GM18520 (cell line): Measurements from ENCODE around the gene HOXC13.

Experiments used
- ATAC-seq: cut with Tn5 transposase; IDR thresholded peaks from one replicate; pipeline ENCODE4 v1.9.1; 2021; ENCODE audit not compliant: unreplicated experiment

The HOXC13 gene

DNA sequence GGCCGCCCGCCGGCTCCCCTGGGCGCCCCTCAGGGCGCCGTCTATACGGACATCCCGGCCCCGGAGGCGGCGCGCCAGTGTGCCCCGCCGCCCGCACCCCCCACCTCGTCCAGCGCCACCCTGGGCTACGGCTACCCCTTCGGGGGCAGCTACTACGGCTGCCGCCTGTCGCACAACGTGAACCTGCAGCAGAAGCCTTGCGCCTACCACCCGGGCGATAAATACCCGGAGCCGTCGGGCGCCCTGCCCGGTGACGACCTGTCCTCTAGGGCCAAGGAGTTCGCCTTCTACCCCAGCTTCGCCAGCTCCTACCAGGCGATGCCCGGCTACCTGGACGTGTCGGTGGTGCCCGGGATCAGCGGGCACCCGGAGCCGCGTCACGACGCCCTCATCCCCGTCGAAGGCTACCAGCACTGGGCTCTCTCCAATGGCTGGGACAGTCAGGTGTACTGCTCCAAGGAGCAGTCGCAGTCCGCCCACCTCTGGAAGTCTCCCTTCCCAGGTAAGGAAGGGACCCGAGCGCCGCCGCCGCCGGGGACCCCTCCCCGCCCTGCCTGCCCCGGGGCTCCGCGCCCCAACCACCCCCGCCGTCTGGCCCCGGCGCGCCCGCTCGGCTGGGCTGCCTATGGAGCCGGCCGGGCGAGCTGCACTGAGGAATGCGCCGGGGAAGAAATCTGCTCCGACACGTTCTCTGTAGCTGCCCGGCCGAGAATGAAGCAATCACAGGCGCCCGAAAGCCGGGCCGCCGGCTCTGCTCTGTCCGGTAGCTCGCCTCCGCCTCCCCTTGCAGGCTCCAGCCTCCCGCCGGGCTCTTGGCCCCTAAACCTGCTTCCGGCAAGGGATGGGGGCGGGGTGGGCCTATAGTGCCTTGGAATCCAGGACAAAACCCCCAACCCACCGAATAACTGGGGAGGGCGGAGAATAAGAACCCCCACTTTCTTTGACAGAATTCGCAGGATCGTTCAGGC lies 794 bp downstream of the HOXC13 start:
- ATAC-seq, result no peak

DNA sequence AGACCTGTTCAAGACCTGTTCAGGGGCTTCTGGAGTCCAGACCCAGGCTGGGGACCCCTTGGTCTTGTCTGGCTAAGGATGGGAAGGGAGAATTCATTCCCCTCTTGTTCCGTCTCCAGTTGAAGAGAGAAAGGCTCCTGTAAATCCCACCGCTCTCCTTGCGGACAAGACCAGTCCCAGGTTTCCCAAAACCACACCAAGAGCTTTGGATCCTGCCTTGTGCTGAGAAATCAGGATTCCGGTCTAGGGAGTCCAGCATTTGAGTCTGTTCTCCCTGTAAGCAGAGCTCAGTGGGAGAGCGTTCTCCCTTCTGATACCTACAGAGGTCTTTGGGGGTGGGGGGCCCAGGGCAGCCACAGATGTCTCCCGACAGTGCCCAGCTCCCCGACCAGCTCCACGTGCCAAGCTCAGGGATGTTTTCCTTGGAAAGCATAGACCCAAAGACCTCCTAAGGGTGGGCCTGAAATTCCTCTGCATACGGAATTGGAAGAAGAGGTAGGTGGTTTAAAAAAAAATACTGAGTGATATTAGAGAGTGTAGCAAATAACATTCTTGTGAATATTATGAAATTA lies 1.9 kb downstream of the HOXC13 start:
- ATAC-seq, result no peak

GRCh38 chr12:53941187-53941586 lies 2.6 kb downstream of the HOXC13 start:
- ATAC-seq, result no peak

- ATAC-seq, result no peak
Measured at GRCh38 chr12:53941750-53942149, 3.1 kb downstream of the HOXC13 start.

DNA sequence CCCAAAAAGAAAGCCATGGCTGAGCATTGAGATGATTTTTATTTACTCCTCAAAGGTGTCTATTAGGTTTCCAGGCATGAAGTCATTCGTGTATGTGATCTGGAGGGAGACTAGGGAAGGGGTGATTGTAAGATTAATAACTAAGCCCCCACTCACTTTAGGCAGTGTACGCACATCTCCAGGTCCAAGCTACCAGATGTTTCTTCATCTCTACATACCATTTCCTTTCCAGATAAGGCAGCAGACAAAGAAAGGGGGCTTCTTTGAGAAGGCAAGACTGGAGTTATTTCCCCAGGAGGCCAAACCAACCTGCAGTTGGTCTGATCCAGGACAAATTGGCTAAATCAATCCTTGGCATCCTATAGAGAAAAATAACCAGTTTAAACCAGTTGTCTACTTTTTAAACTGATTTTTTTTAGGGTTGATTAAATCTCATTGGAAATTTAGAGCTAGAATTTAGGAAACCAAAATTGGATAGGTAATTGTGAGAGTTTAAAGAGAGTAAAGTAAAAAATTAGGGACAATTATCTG lies 3.9 kb downstream of the HOXC13 start:
- no peak for ATAC-seq

- ATAC-seq, result no peak
Measured at GRCh38 chr12:53944209-53944608, 5.6 kb downstream of the HOXC13 start.

DNA sequence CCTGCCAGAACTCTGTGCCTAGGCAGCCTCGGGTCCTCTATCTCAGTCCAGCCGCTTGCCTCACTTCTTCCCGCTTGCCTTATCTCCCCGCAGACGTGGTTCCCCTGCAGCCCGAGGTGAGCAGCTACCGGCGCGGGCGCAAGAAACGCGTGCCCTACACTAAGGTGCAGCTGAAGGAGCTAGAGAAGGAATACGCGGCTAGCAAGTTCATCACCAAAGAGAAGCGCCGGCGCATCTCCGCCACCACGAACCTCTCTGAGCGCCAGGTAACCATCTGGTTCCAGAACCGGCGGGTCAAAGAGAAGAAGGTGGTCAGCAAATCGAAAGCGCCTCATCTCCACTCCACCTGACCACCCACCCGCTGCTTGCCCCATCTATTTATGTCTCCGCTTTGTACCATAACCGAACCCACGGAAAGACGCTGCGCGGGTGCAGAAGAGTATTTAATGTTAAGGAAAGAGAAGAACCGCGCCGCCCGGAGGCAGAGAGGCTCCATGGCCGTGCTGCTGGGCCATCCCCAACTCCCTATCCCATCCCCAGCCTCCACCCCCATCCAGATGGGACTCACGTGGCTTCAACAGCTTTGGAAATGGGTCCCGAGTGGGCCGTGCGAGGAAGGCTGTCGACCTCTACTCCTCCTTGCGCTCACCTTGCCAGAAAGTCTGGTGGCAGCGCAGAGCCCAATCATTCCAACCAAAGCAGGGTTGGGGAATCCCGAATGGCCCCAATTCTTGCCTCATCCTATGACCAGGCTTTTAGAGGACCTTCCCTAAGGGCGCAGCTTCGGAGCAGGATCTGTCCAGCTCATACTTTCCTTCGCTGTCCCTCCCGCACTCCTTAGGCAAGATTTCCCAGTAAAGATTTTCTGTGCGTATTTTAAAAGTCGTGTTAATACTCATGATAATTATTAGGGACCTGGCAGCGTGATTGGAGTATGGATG lies 6.5 kb downstream of the HOXC13 start:
- ATAC-seq, result no peak

DNA sequence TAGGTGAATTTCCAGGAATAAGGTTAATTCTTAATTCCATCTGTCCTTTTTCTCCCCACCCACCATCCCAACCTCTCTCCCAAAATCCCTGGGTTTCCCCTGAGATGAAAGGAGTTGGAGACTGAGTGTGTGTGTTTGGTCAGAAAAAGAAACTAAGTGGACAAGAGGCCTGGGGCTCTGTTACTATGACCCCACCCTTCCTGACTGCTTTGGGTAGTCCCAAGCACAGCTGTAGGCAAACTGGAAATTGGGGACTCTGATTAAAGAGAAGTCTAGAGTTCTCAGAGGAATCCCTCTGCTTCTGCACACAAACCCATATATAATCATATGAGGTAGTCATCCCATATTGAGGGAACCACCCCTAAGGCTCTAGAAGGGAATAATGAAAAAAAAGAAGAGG lies 9.1 kb downstream of the HOXC13 start:
- no peak for ATAC-seq

DNA sequence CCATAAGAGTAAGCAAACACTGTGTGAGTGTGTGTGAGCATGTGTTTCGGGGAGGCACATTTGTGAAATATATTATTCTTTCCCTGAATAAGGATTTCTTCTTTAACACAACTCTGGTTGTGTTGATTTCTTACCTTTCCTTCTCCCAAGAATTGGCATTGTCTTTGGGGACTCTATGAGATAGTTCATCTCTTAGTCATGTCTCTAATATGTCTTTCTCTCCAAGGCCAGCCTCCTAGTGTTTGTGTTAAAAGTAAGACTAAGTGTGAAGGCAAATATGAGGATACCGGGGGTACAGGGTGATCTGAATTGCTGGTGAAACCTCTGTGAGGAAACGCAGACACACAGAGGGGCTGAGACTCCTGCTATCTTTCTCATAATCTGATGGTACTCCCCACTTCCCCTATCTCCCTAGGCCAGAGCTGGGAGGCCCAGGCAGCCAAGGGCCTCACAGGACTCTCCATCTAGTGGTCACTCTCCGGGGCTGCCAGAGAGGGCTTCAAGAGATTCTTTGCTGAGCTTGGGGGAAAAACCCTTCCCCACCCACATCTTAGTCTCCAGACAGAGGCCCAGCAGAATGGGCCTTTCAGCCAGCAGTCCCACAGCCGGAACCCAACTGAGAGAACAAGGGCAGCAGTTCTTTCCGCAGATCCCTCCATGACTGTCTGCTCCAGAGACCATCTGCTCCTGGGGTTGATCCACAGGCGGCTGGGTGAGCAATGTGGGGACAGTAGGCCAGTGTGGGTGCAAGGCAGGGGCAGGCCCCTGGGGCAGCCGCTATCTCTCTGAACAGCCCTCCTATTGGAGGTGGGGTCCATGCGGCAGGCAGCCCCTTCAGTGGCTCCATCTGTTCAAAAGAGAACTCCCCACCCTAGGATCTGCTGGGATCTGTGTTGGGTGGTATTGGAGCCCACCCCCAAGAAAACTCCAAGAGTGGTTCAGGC lies 10.3 kb downstream of the HOXC13 start:
- no peak for ATAC-seq

DNA sequence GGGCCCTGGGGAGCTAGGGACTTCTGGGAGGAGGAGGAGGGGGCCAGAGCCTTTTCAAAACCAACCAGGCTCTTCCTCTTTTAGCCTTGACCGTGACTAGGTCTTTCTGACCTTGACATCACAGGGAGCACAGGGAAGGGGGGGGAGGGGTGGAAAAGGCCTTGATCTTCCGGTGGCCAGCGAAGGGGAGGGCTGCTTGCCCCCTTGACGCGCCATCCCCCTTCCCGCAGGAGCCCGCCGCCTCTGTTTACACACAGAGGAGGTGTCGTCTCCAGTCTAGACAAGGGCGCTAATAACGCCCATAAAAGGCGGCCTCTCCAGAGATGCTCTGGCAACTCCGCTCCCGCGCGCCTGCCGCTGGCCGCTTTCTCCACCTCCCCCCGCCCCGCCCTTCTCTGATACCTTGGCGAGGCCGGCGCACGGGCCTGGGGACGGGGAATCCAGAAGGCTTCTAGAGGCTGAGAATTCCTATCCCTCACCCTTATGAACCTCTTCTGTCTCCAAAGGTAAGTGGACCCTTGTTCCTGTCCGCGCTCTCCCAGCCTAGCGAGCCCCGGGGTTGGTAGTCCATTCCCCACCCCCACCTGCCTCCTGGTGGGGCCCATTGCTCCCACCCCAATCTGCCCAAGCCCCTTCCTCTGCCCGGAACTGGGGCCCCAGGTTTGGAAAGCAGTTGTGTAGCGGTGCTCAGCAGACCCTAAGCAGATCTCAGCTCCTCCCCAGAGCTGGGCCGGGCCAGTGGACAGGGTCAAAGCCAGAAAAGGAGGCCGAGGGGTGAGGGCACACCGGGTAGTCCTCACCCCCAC lies 11.2 kb downstream of the HOXC13 start:
- no peak for ATAC-seq

DNA sequence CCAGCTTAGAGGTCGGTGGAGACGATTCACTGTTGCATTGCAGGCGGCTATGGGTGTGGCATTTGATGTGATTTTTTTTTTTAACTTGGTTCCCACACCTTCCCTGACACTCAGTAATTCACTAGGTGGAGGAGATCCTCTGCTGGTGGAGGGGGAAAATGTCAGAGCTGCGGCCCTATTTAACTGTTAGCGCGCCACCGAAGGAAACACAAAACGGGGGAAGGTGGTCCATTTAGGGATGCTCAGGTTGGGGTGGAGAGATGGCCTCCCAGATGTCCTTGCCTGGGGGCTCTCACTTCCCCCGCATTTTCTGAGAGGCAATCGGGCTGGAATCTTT lies 11.8 kb downstream of the HOXC13 start:
- no peak for ATAC-seq

GRCh38 chr12:53950789-53951576 lies 12.4 kb downstream of the HOXC13 start:
- no peak for ATAC-seq

- no peak for ATAC-seq
Measured at GRCh38 chr12:53951577-53952334, 13.1 kb downstream of the HOXC13 start.

- ATAC-seq, result no peak
Measured at GRCh38 chr12:53952335-53952694, 13.7 kb downstream of the HOXC13 start.

DNA sequence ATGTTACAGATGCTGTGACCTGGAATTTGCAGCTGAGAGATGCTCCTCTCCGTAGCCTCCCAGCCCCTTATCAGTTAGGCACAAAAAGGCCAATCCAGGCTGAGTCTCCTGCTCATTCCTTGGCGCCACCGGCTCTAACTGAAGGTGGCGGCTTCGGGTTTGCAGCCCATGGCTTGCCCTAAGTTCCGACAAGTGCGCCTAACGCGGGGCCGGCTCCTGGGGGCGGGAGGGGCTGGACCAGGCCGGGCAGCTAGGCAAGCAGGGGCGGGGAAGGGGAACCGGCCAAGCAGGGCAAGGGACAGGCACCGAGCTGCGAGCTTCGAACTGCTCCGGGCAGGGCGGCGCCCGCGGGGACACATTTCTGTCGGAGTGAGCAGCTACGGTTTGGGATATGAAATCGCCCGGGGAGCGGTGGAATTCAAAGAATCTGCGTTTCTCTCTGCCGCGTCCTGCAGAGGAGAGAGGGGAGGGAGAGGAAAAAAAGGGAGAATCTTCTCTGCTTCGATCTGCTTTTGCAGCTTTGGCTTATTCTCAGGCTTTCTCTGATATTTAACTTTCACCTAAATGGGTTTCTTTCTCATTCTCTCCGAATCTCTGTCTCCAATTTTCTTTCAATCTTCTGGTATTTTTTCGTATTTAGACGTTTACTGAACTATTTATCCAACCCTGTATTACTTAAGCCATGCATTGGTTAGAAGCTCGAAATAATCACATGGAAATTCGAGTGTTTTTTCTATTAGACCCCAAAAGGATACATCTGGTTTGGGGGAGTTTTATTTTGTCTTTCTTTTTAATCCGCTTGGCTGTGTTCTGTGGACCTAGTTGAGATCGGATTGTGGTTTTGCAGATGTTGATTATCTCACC lies 14.5 kb downstream of the HOXC13 start:
- no peak for ATAC-seq

GRCh38 chr12:53953831-53954693 lies 15.4 kb downstream of the HOXC13 start:
- no peak for ATAC-seq
